RWPE1 (cell line): Measurements from ENCODE around the gene PXDN.

Experiments used
- CTCF ChIA-PET: fragments of 350-600 bp; sonication (Branson Sonifier 250); formaldehyde crosslinking; extraction: SDS; loops from one replicate; lab custom pipeline; 2021; lab: Yijun Ruan, JAX
- POLR2A ChIA-PET: fragments of 400-600 bp; formaldehyde crosslinking; extraction: SDS; loops from one replicate; lab custom pipeline; 2020; ENCODE audit warnings: antibody characterized with exemption; ENCODE audit not compliant: low non-redundant PET; lab: Yijun Ruan, JAX
- DNase-seq: peaks from one replicate; pipeline ENCODE4 v3.0.0; 2012; ENCODE audit warnings: low spot score
- H3K27ac ChIP-seq: fragments of 450-650 bp; 2 replicates; pipeline ENCODE4 v1.5.1; 2017
- TF ChIP-seq, protein P1 (sequence below): fragments of 450-650 bp; conservative IDR thresholded peaks from 2 replicates; pipeline ENCODE4 v1.5.1; 2017; ENCODE audit warnings: low read depth, mild to moderate bottlenecking

PXDN gene

DNA sequence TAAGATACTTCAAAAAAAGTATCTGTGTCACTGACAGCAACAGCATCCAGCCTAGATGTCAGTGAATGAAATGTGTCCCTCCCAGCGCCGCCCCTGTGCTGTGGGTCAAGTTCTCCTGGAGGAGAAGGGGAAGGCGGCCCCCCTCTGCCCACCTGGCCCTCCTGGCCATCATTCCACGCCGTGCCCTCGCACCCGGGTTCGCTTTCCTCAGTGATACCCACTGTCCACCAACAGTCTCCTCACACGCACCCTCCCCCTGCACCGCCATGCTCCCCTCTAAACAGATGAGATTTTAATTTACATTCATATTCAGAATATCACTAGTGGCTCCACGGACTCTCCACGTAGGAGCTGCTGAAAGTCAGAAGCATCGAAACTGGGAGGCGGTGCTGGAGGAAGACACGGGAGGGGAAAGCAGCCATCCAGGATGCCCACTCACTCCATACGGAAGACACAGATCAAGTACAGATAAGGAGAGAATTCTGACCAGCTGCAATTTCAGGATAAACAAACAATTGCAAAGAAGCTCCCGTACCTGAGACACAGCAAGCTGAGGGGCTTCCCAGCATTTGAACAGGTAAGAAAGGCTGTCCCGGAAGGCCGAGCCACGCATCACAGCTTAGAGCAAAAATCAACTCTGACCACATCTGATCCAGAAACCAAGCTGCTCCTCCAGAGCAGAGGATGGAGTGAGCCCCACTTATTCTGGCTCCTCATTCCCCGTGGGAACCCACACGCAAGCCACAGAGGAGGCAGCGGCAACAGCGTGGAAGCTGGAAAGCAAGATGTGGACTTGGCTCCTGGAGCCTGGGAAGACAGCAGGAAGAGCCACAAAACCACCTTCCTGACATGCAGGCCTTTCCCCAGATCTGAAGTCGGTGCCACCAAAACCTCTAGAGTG lies 49.7 kb downstream of the PXDN start:
- TF ChIP-seq, protein P1, sequence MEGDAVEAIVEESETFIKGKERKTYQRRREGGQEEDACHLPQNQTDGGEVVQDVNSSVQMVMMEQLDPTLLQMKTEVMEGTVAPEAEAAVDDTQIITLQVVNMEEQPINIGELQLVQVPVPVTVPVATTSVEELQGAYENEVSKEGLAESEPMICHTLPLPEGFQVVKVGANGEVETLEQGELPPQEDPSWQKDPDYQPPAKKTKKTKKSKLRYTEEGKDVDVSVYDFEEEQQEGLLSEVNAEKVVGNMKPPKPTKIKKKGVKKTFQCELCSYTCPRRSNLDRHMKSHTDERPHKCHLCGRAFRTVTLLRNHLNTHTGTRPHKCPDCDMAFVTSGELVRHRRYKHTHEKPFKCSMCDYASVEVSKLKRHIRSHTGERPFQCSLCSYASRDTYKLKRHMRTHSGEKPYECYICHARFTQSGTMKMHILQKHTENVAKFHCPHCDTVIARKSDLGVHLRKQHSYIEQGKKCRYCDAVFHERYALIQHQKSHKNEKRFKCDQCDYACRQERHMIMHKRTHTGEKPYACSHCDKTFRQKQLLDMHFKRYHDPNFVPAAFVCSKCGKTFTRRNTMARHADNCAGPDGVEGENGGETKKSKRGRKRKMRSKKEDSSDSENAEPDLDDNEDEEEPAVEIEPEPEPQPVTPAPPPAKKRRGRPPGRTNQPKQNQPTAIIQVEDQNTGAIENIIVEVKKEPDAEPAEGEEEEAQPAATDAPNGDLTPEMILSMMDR, result no peak
- ChIA-PET CTCF (no interaction called here), POLR2A (no interaction called here)
- peak overlapping the region; percentile 35 for H3K27ac ChIP-seq
- no peak for DNase-seq

DNA sequence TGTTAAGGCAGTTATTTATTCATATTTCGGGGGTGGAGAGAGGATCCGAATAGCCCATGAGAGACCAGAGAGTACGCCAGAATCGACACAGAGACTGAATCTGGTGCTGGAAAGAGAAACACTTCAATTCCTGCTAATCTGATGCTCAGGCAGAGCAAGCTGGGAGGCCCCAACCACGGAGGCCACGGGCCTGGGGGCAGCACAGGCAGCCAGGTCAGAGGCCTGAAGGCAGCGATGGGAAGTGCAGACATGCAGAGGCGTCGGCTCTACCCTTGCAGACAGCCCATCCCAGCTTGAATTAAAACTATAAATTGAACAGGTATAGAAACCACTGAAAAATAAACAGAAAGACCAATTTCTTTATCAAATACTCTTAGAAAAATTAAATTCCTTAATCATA lies 50.6 kb downstream of the PXDN start:
- ChIA-PET CTCF (no interaction called here), POLR2A (no interaction called here)
- H3K27ac ChIP-seq, result 0 out of 2 replicates have a peak overlapping the region, but pooled peaks have one; percentile 28
- no peak for DNase-seq
- TF ChIP-seq, protein P1, result no peak

DNA sequence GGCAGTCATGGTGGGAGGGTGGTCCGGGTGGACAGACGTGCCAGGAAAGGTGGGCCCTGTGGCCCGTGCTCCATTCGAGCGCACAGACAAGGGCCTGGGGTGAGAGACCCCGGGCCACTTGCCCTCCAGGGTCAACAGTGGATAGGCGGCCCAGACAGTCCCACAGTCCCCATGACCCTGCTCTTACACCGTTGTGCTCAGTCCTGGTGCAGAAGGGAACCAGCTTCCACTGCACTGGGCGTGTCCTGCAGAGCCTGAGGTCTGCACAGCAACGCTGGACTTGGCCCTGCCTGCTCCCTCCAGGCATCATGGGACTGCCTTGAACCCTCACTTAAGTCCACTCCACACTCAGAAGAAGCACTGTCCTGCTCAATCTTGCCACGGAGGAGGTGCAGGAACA lies 52.0 kb downstream of the PXDN start:
- no peak for DNase-seq
- ChIA-PET POLR2A (no interaction called here), CTCF (interaction anchor here (0.6 kb wide), 1 partner anchor 39 kb away, joined by 3 read pairs; no protein-coding TSS in a partner anchor)
- TF ChIP-seq, protein P1, result no peak
- H3K27ac ChIP-seq, result peak overlapping the region; percentile 43

DNA sequence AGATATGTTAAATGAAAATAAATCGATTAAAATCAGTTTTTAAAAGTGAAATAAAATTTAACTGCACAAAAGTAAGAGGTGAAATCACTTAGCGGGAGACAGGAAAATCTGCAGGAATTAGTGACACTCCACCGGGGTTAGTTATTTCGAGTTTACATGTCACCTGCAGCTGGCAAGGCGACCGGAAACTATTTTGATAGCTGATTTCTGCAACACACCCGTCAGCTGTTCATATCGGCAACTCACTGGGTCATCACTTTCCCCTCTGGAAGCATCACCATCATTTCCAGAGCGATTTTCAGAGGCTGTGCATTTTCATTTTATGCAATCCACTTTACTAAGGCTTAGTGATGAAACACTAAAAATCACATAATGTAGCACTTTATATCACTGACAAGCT lies 52.9 kb downstream of the PXDN start:
- TF ChIP-seq, protein P1, result no peak
- ChIA-PET CTCF (interaction anchor here (0.6 to 0.9 kb wide), 3 partner anchors 31 to 127 kb away, joined by 3 to 4 read pairs (median 3); no protein-coding TSS in a partner anchor), POLR2A (no interaction called here)
- no peak overlapping the region for H3K27ac ChIP-seq
- DNase-seq, result no peak

DNA sequence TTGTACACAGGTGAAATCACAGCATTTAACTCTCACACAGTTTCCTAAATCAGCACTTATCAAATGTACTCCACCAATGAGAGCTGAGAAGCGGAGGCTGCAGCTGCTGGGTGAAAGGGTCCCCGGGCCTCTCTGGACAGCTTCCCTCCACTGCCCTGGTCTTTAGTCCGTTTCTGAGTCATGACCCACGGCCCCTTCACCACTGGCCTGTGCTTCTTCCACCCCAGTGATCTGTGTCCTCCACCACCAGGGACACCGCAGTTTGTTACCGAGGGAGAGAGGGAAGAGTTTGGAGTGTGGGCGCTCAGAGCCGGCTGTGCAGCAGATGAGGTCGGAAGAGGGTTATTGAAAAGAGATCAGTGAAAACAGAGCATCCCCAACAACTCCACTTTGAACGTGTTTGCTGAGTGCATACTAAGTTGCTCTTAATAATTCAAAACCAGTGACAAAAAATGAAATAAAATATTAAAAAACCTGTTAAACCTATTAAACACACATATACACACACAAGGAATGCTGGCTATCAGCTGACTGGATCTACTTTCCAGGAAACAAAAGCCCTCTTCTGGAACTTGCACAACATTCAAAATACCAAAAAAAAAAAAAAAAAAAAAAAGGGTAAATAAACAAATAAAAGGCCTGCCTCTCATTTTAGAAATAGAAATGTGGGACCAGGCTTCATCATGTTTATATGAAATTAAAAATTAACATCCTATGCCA lies 54.1 kb downstream of the PXDN start:
- H3K27ac ChIP-seq, result no peak overlapping the region
- ChIA-PET CTCF (interaction anchor here (0.9 kb wide), 1 partner anchor 32 kb away, joined by 3 read pairs; no protein-coding TSS in a partner anchor), POLR2A (no interaction called here)
- DNase-seq, result no peak
- TF ChIP-seq, protein P1, result no peak

DNA sequence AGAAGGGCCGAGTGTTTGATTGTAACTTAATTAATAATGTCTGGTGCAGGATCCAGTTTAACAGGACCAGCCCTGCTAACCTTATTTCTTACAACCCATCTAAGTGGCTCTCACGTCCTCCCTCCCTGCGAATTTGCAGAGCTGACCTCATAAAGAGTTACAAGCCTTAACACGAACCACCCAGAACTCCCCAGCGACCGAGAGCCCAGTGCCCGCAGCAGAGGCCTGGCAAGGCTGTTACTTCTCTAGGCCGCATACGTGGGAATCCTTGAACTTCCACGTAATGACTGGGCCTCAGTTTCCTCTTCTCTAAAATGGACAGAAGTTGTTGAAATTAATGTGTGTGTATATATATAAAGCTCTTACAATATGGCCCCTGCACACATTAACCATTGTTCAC lies 55.5 kb downstream of the PXDN start:
- no peak for DNase-seq
- CTCF ChIA-PET, result no interaction called here
- H3K27ac ChIP-seq, result peak overlapping the region; percentile 23; the same call in 1 of the 2 replicates
- POLR2A ChIA-PET, result no interaction called here
- TF ChIP-seq, protein P1, result no peak
